ENCODE measurements around the gene LAMP2.

- TF ChIP-seq, protein P1, sequence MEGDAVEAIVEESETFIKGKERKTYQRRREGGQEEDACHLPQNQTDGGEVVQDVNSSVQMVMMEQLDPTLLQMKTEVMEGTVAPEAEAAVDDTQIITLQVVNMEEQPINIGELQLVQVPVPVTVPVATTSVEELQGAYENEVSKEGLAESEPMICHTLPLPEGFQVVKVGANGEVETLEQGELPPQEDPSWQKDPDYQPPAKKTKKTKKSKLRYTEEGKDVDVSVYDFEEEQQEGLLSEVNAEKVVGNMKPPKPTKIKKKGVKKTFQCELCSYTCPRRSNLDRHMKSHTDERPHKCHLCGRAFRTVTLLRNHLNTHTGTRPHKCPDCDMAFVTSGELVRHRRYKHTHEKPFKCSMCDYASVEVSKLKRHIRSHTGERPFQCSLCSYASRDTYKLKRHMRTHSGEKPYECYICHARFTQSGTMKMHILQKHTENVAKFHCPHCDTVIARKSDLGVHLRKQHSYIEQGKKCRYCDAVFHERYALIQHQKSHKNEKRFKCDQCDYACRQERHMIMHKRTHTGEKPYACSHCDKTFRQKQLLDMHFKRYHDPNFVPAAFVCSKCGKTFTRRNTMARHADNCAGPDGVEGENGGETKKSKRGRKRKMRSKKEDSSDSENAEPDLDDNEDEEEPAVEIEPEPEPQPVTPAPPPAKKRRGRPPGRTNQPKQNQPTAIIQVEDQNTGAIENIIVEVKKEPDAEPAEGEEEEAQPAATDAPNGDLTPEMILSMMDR (conservative IDR thresholded peaks at IDR 0.05; ENCODE audit: low read depth in 2 of 2), result no peak
- no peak for TF ChIP-seq EZH2 (IDR thresholded peaks at IDR 0.05; ENCODE audit: low read depth, unreplicated experiment)
Measured at GRCh38 chrX:120464411-120464810, 4.7 kb downstream of the LAMP2 start.
